ENCODE data around the gene FHIT.

The FHIT gene

GRCh38 chr3:59709702-59710553 lies 1541.3 kb downstream of the FHIT start:
- no peak for DNase-seq (ENCODE audit: low read depth)

GRCh38 chr3:59708202-59708601 lies 1543.0 kb downstream of the FHIT start:
- DNase-seq (ENCODE audit: low read depth), result no peak

- no peak for DNase-seq (ENCODE audit: low read depth)
Measured at GRCh38 chr3:59704292-59704691, 1547.0 kb downstream of the FHIT start.

GRCh38 chr3:59699648-59700320 lies 1551.5 kb downstream of the FHIT start:
- no peak for DNase-seq (ENCODE audit: low read depth)

Measured in EH (cell line).